Measurements from ENCODE around the gene CEP85L. TPM values are rescaled to one million over a fixed set of nuclear protein-coding genes. Genes with fewer than 3 reads are reported as not detected.

CEP85L gene
- total RNA-seq, 2 donors from 2014 or later, result 4.5 to 6.8 TPM

DNA sequence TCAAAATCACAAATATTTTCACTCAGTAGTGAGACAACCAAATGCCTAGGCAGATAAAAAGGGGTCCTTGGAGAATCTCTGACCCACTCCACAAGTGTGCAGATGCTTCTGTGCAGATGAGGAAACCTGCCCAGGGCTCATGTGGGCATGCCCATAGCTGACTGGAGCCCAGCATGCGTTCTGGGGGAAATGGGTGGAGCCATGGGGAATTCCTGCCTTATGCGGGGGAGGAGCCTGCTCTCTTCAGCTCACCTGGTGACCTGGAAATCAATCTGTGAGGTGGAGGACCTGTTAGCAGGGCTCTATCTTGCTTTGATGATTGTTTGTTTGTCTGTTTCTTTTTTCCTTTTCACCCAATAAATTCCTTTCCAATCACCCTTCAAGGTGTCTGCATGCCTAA, 126.7 kb downstream of the CEP85L start:
- H3K9me3 ChIP-seq, result no peaks in the 10 kb centered on the region
- H3K4me1 ChIP-seq, result peaks cover 0 to 14% of the 10 kb centered on the region in 2 donors
- no peak overlapping the region for H3K27ac ChIP-seq
- DNase-seq (ENCODE audit: low spot score), result no peak
- no peaks in the 10 kb centered on the region for H3K27me3 ChIP-seq
- no peak overlapping the region for H3K4me3 ChIP-seq
- H3K36me3 ChIP-seq, result peaks cover 2% of the 10 kb centered on the region
- TF ChIP-seq, protein P1, sequence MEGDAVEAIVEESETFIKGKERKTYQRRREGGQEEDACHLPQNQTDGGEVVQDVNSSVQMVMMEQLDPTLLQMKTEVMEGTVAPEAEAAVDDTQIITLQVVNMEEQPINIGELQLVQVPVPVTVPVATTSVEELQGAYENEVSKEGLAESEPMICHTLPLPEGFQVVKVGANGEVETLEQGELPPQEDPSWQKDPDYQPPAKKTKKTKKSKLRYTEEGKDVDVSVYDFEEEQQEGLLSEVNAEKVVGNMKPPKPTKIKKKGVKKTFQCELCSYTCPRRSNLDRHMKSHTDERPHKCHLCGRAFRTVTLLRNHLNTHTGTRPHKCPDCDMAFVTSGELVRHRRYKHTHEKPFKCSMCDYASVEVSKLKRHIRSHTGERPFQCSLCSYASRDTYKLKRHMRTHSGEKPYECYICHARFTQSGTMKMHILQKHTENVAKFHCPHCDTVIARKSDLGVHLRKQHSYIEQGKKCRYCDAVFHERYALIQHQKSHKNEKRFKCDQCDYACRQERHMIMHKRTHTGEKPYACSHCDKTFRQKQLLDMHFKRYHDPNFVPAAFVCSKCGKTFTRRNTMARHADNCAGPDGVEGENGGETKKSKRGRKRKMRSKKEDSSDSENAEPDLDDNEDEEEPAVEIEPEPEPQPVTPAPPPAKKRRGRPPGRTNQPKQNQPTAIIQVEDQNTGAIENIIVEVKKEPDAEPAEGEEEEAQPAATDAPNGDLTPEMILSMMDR (IDR thresholded peaks at IDR 0.05), result no peak

DNA sequence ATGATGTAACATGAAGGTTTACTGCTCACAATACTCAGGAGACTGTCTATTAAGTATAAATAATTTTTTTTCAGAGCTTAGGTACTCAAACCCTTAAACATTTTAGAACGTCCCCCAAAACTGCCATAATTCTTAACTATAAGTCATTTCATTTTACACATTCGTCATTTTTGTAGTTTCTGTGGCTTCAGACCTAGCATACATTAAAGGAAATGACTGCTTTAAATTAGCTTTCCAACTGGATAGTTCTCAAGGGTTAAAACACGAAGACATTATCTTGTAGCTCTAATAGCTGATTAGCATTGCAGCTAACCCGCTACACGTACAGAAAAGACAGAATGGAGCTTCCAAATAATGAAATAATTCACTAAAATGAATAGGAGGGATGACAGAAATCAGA, 128.2 kb downstream of the CEP85L start:
- DNase-seq (ENCODE audit: low spot score), result no peak
- Histone ChIP-seq H3K9me3 (no peaks in the 10 kb centered on the region), H3K27ac (no peak overlapping the region), H3K4me1 (peaks cover 0 to 14% of the 10 kb centered on the region in 2 donors), H3K36me3 (peaks cover 2% of the 10 kb centered on the region), H3K4me3 (no peak overlapping the region), H3K27me3 (no peaks in the 10 kb centered on the region)
- TF ChIP-seq, protein P1 (IDR thresholded peaks at IDR 0.05), result no peak

DNA sequence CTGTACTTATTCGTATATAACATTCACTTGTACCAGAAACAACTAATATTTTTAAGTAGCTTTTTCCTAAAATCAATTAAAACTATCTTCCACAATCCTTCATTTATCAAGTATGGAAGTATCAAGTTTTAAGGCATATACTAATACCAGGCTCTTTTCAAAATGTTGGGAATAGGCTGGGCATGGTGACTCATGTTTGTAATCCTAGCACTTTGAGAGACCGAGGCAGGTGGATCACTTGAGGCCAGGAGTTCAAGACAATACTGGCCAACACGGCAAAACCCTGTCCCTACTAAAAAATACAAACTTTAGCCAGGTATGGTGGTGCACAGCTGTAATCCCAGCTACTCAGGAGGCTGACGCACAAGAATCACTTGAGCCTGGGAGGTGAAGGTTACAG, 129.0 kb downstream of the CEP85L start:
- no peak overlapping the region for H3K27ac ChIP-seq
- H3K4me1 ChIP-seq, result peaks cover 0 to 14% of the 10 kb centered on the region in 2 donors
- no peak overlapping the region for H3K4me3 ChIP-seq
- H3K9me3 ChIP-seq, result no peaks in the 10 kb centered on the region
- TF ChIP-seq, protein P1 (IDR thresholded peaks at IDR 0.05), result no peak
- no peak for DNase-seq (ENCODE audit: low spot score)
- H3K36me3 ChIP-seq, result peaks cover 2% of the 10 kb centered on the region
- H3K27me3 ChIP-seq, result no peaks in the 10 kb centered on the region

DNA sequence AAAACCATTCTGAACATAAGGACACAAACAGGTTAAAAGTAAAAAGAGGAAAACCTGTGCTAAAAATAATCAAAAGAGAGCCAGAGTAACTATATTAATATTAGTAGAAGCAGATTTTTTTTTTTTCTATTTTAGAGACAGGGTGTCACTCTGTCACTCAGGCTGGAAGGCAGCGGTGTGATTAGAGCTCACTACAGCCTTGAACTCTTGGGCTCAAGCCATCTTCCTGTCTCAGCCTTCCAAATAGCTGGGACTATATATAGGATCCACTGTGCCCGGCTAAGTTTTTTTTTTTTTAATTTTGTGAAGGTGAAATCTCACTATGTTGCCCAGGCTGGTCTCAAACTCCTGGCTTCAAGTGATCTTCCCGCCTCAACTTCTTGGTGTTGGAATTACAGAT, 136.7 kb downstream of the CEP85L start:
- TF ChIP-seq, protein P1 (IDR thresholded peaks at IDR 0.05), result no peak
- no peaks in the 10 kb centered on the region for H3K4me1 ChIP-seq
- no peak overlapping the region for H3K4me3 ChIP-seq

DNA sequence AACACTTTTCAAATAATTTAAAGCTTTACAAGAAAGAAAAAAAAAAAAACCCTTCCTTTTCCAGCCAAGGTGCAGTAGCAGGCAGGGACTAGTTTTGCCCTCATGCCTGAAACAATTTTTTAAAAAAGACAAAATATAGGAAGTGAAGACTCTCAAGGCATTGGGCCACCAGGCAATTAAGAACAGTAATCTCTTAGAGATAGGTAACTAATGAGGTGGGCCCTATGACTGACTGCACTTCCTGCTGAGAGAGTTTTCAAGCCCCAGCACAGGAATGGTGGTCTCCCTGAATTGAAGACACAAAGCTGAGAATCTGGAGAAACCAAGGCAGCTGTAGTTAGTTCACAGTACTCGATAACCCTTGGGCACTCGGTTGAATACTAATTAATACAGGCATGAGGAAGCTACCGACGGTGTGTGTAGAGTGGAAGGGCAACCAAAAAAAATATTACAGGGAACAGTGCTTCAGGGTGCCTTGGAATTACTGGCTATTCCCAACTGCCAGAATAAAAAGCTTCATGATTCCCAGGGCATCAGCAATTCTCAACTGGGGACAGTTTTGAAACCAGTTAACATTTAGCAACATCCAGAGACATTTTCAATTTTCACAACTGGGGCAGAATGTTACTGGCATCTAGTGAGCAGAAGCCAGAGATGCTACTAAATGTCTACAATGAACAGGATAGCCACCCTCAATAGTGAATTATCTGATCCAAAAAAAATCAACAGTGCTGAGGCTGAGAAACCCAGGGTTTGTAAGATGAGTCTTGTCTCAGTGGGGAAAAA, 139.3 kb downstream of the CEP85L start:
- H3K4me3 ChIP-seq, result peak overlapping the region in 1 of 2 donors; percentile 8
- no peaks in the 10 kb centered on the region for H3K36me3 ChIP-seq
- DNase-seq (ENCODE audit: low spot score), result no peak
- no peaks in the 10 kb centered on the region for H3K4me1 ChIP-seq
- H3K9me3 ChIP-seq, result no peaks in the 10 kb centered on the region
- TF ChIP-seq, protein P1 (IDR thresholded peaks at IDR 0.05), result no peak
- H3K27me3 ChIP-seq, result no peaks in the 10 kb centered on the region
- peak overlapping the region; percentile 57 to 84 for H3K27ac ChIP-seq

More for the DNA sequence above, 136.7 kb downstream of the CEP85L start:
- H3K27ac ChIP-seq, result peak overlapping the region; percentile 57 to 84
- no peaks in the 10 kb centered on the region for H3K27me3 ChIP-seq
- H3K36me3 ChIP-seq, result no peaks in the 10 kb centered on the region
- no peaks in the 10 kb centered on the region for H3K9me3 ChIP-seq
- no peak for DNase-seq (ENCODE audit: low spot score)
